CD4-positive, alpha-beta T cell treated with Interleukin-15 for 4 hours (primary cell): ENCODE results near the gene NR2F2.

ENCODE experiments used
- DNase-seq: peaks from one replicate; pipeline ENCODE4 v3.0.0-alpha.2; 2020; ENCODE audit warnings: low spot score

Gene NR2F2

DNA sequence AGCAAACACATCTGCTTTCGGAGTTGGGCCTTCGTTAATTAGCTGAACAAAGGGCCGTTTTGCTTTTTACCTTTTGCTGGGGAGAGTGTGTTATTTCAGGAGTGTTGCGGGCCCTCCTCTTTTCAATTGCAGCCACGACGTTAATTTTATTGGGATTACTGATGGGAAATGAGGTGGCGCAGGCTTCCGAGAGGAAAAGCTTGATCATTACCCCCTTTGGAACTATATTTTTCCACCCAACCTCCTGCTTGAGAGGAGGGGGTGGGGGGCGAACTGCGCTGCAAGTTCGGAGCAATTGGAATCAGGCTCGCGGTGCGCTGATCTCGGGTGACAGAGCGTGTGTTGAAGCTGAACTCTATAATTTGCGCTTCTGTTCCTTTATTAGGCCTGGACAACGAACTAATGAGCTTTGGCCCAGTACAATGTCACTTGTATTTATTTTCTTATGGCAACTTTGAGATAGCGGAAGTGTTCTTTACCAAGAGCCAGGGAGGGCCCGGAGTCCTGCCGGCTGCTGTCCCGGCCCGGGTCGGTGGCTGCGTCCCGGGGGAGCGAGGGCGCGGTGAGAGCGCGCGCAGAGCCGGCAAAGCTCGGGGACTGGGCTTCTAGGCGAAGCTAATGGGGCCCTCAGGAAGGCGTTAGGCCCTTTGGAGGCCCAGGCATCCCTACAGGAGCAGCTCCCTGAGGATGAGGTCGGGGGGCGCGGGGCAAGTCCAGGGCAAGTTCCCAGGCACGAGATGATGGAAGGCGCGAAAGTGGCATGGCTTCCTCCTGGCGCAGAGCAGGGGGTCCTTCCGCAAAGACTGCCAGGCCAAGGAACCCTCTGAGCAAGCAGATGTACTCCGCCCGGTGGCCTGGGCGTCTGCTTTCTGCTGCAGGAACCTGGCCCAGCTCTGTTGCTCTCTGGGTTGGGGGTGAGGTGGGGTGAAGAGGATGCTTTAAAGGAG is 12.9 kb downstream of the NR2F2 start:
- no peak for DNase-seq

DNA sequence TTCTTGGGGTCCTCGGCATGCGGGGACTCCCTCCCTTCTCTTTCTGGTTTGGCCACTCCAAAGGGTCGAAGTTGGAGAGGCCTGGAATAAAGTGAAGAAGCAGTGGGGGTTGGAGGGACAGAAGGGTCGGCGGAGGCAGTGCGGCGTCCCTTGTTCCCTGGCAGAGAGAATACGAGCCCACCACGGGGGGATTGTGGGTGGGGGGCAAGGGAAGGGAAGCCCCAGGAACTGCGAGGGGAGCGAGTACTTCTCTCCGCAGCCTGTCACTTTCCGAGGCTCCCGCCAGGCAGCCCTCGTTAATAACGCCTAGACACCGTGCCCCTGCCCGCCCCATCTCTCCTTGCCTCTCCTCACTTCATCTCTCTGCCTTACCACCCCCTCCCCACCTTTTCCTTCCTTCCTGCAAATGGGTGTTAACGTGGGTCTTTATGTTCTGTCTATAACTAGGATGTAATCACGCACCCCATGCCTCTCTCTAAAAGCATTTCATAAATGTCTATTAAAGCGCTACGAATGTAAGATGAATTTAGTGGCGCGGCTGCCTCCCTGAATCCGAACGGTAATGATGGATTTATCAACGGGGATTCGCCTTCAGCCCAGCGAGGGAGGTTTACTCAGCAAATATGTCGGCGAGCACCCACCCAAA is 13.7 kb downstream of the NR2F2 start:
- no peak for DNase-seq

DNA sequence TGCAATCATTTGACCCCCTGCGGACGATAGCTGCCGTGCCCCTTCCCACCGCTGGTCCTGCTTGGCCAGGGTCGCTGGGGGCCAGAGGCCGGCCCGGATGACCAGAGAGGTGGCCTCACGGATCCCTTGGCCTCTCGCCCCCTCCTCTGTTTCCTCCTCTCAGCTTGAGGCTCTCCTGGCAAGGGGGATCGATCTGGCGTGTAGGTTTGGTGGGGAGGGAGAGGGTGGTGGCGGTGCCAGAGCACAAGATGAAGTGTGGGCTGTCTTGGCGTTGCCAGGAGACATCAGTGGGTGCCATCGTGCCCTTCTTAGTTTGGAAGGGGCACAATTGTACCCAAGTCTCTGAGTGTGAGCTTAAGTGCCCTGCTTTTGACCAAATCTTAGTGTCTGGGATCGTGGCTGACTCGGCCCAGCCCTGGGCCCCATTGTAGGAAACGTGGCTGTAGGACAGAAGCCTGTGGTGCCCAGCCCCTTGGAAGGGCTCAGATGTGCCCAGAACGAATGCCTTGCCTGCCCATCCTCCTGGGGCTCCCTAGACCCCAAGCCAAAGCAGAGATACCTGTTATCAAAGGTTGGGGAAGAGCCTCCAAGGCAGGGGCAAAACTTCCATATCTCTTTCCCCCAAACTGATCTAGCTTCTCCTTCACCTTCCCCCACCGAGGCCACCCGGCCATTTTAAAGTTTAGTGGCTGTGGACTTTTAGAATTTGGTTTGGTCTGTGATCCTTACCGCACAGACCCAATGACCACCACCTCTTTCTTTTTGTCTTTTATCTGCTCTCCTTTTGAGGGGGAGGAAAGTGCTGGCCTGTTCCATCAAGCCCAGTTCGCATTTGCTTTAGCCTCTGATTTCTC is 14.4 kb downstream of the NR2F2 start:
- no peak for DNase-seq

- DNase-seq, result no peak
Measured at GRCh38 chr15:96345560-96346399, 15.3 kb downstream of the NR2F2 start.

DNA sequence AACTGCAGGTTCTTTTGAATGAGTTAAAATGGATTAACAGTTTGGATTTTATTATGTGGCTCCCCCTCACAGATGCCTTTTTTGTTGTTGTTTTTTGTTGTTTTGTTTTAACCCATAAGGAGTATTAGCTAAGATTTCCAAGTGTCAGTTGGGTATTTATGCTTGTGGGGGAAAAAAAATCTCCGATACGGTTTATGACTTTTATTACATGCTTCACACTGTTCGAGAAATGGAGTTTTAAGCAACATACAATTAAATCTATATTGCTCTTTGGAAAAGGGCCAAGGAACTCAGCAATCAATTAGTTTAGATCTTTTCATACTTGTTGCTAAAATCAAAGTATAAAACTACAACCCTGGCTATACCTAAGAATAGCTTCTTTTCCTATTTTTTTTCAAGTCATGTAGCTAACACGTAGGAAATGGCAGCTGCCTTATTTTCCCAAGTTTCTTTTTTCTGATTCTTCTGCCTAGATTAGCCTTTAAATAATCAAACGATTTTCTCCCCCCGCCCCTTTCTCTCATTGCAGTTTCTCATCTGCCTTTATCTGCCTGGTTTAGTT is 16.0 kb downstream of the NR2F2 start:
- DNase-seq, result no peak

- DNase-seq, result no peak
Measured at GRCh38 chr15:96347181-96348111, 16.9 kb downstream of the NR2F2 start.

- DNase-seq, result no peak
Measured at GRCh38 chr15:96348112-96349027, 17.9 kb downstream of the NR2F2 start.

DNA sequence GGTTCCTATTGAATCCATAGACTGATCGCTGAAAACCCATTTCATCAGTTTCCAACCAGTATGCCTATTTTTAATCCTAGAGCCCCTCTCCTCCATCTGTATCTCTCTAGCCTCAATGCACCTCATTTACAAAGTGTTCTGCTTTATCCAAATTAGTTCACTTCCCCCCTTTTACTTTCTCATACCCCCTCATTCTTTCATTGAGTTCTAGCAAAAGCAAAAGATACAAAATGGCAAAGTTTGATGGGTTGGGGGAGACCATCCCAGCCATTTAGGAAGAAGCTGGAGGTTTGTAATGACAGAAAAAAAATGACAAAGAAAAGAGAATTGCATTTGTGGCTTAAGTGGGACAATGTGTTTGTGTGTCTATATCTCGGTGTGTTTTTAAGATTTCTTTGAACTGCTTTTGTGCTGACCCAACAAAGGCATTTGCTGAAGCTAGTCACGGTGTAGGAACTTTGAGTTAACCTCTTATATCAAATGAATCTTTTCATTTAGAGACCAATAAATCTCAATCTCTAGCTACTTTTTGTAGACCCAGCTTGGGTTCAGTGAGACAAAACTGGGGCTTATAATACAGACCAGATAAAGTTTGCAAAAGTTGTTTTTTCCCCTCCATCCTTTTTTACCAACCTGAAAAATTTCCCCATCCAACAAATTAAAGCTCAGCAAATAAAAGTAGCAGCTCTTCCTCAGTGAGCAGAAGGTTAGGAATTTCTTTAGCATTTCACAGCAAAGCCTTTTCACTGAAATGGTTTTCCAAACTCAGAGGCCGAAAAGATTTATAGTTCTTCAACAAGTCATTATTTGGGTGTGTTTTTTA is 18.7 kb downstream of the NR2F2 start:
- no peak for DNase-seq

DNA sequence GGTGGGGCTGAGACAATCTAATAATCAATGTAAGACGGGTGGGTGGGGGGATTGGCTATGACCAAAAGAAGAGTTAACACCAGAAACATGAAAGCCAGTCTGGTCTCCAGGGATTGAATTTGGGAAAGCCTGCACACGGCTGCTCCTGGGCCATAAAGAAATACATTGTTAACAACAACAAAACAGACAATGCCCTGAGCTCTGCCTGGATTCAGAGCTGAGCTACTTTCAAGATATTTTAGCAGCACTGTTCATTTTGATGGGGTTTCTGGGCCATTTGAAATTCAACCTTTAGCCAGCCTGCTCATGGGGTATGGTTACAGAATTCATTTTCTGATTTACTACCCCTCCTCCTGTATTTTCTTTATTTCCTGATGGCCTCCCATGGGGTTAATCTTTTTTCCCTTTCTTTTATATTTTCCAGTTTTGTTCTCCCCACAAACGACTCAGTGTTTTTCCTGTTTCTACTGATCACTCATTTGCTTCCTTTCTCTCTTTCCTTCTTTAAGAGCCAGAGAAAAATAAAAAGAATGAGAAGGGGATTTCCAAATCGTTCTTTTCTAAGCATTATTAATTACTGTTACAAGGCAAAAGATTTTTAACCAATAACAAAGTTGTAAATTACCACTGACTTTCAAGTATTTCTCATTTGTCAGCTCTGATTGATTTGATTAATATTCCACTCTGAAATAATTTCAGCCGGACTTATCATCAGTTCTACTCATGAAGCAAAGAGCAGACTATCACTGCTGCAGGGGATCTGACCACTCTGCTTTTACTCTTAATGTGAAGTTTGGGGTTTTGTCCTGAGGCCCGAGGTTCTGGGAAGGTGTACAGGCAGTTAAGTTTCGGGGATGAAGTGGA is 19.6 kb downstream of the NR2F2 start:
- DNase-seq, result no peak

DNA sequence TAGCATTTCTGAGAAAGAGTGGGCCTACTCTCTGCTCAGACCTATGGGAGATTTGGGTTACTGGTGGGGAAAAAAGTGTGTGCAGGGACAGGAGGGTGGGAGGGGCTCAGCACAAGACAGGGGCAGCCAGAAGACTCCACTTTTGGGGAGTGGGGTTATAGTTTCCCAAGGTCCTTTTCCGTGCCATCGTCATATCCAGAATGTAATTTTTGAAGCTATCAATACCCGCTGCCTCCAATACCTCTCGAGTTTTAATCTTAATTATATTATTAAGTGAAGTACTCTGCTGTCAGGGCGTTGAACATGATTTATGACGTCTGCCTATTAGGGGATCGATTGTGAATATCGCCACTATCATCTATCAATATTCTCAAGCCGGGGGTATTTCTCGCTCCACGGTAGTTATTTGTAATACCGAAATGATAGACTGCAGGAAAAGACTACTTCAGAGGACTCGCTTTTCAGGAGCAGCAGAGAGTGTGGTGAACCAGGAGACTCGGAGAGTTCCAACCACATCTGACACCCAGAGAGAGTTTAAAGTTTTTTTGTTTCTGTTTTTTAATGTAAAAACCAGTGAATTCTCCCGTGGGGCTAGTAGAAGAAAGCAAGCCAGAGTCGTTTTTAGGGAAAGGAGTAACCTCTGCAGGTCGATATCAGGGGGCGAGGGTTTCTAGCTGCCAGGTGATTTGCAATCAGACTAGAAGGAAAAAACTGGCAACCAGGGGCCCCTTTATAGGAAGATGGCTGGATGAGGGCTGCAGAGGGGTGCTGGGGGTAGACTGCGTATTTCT is 20.6 kb downstream of the NR2F2 start:
- DNase-seq, result no peak

DNA sequence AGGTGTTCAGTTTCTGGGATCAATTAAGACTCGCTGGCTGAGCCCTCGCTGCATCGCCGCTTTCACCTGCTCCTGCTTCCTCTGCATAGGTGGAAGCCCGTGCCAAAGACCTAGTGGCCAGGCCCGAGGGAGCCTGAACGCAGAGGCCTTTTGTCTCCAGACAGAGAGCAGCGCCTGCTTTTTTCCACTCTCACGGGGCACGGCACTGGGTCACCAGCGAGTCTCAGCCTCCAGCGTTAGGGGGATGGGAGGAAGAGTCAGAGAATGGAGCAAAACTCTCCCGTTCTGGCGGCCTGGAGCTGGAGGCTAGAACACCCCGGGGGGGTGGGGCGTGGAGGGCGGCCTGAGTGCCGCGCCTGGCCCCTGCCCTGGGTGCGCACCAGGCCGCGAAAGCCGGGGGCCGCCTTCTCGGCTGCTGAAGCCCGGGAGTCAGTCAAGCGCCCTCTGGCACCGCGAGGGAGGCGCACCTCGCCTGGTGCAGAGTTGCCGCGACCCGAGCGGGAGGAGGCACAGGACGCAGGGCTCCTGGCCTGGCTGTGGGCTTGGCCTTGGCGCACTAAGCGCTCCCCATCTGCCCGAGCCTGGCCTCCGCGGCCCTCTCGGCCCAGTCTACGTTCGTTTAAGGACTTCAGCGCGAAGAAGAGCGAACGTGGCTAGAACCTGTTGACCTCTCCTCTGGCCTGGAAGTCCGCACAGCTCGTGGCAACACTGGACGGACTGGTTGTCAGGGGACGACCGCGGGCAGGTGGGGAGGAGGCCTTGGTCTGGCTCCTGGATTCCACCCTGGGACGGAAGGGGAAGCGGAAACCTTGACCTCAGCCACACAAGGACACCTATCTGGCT is 21.5 kb downstream of the NR2F2 start:
- DNase-seq, result no peak

GRCh38 chr15:96352604-96353405 is 22.3 kb downstream of the NR2F2 start:
- no peak for DNase-seq

GRCh38 chr15:96353416-96353929 is 23.0 kb downstream of the NR2F2 start:
- DNase-seq, result no peak
